Tibial nerve (tissue), 4 donors: ENCODE data around the gene CNTN5.

Source experiments
- EP300 ChIP-seq, 2 donors: sonication (generic); formaldehyde crosslinking; IDR thresholded peaks; one replicate each; pipeline ENCODE4 v1.6.1; 2017; ENCODE audit warnings: antibody characterized with exemption in 2 of 2, mild to moderate bottlenecking in 1 of 2
- POLR2A ChIP-seq, 2 donors: fragments of 450-650 bp; IDR thresholded peaks; one replicate each; pipeline ENCODE4 v1.6.1; 2017; ENCODE audit warnings: antibody characterized with exemption in 2 of 2, mild to moderate bottlenecking in 2 of 2, moderate library complexity in 2 of 2
- TF ChIP-seq, protein P1 (sequence below), 5 experiments: fragments of 200-600 bp in 3 of 5; fragments of 450-650 bp in 2 of 5; sonication (generic) in 3 of 5; IDR thresholded peaks; one replicate each; pipeline ENCODE4 v1.5.1; 2016 to 2019; ENCODE audit warnings: antibody characterized with exemption in 5 of 5, mild to moderate bottlenecking in 3 of 5, moderate library complexity in 2 of 5

DNA sequence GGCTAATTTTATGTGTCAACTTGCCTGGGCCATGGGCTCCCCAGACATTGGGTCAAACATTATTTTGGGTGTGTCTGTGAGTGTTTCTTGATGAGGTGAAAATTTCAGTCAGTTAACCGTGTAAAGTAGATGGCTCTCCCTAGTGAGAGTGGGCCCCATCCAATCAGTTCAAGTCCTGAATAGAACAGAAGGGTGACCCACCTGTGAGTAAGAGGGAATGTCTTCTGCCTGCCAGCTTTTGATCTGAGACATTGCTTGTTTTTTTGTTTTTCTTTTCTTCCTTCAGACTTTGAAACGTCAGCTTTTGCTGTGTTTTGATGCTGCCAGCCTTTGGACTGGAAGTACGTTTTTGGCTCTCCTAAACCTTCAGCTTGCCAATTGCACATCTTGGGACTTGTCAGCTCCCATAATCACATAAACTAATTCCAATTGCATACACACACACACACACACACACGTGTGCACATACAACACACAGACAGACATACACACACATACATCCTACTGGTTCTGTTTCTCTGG lies 300.1 kb downstream of the CNTN5 start:
- TF ChIP-seq, protein P1, sequence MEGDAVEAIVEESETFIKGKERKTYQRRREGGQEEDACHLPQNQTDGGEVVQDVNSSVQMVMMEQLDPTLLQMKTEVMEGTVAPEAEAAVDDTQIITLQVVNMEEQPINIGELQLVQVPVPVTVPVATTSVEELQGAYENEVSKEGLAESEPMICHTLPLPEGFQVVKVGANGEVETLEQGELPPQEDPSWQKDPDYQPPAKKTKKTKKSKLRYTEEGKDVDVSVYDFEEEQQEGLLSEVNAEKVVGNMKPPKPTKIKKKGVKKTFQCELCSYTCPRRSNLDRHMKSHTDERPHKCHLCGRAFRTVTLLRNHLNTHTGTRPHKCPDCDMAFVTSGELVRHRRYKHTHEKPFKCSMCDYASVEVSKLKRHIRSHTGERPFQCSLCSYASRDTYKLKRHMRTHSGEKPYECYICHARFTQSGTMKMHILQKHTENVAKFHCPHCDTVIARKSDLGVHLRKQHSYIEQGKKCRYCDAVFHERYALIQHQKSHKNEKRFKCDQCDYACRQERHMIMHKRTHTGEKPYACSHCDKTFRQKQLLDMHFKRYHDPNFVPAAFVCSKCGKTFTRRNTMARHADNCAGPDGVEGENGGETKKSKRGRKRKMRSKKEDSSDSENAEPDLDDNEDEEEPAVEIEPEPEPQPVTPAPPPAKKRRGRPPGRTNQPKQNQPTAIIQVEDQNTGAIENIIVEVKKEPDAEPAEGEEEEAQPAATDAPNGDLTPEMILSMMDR (IDR thresholded peaks at IDR 0.05): no peak
- TF ChIP-seq POLR2A (IDR thresholded peaks at IDR 0.05) (no peak), EP300 (IDR thresholded peaks at IDR 0.05) (no peak)
